Activated CD8-positive, alpha-beta memory T cell treated with anti-CD3 and anti-CD28 coated beads, Interleukin-2, amount 50 U/mL, for 48 hours (primary cell): Measurements from ENCODE around the gene CEP72.
A peak's percentile ranks its signal among the peaks of the same experiment; 100 is the strongest.
"Not testable (repeated sequence)": the region's sequence is repeated elsewhere in the genome, so short reads cannot be mapped to it uniquely, and the experiment has no call there.

Source experiments
- DNase-seq: peaks from one replicate; pipeline ENCODE4 v3.0.0-alpha.2; 2020

CEP72 gene

DNA sequence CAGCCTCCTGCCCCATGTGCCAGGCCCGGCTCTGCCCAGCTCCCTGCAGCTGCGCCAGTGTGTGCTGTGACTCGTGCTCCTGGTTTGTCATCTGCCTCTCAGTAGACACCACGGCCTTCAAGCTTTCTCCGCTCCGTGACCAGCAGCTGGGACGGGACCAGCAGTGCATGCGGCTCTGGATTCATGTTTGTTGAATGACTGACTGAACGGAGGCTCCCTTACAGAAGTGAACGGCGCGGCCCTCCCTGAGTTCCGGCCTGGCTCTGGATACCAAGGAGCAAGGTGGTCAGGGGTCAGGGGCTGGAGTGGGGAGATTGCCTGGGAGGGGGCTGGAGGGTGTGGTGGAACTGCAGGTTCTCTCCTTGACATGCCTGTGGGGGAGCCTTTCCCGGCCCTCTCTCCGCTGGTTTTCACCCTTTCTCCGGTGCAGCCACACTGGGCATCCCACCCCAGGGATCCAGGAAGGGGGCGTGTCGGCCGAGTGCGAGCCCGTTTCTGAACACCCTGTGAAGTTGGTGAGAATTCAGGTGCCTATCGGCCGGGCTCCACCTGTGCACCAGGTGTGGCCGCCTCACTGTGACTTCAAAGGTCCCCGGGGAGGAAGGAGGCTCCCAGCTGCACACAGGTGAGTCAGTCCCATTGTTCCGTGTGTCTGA, 11.1 kb upstream of the CEP72 start:
- DNase-seq = peak; percentile 30

GRCh38 chr5:601771-602465, 10.2 kb upstream of the CEP72 start:
- peak; percentile 35 for DNase-seq

DNA sequence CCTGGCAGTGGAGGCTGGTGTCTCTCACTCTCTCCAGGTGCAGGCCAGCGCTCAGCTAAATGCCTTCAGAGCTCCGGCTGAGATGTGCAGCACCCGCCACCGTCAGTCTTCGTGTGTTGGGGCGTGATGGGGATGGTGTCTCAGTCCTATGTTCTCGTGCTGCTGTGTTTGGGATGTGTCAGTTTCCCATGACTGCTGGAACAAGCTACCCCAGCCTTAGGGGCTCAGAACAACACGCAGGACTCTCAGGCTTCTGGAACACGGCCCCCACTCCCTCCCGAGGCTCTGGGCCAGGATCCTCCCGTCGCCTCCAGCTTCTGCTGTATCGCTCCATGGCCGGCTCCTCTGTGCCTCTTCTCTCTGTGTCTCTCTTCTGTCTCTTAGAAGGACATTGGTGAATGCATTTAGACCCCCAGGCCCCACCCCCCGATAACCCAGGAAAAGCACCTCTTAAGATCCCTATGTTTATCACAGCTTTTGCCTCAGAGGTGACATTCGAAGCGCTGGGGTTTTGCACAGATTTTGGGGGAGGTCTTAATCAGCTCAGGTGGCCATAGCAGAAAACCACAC, 9.6 kb upstream of the CEP72 start:
- peak; percentile 25 for DNase-seq

GRCh38 chr5:603081-603998, 8.8 kb upstream of the CEP72 start:
- DNase-seq = peak; percentile 46

DNA sequence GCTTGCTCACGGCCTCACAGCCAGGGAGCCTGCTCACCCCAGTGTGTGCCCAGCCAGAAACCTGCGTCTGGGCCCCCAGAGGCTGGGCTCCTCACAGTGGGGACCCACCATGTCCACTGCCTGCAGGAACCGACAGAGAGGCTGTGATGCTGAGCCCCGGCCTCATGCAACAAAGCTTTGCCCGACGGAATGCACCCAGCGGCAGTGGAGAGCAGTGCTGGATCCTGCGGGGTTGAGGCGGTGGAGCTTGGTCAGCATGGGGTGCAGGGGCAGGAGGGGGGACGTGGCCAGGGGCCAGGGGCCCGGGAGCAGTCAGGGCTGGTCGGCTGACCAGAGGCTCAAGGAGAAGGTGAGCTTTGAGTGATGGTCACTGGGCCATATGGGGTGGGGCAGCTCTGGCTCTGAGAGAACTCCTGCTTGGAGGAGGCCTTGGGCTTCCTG, 7.7 kb upstream of the CEP72 start:
- no peak for DNase-seq

DNA sequence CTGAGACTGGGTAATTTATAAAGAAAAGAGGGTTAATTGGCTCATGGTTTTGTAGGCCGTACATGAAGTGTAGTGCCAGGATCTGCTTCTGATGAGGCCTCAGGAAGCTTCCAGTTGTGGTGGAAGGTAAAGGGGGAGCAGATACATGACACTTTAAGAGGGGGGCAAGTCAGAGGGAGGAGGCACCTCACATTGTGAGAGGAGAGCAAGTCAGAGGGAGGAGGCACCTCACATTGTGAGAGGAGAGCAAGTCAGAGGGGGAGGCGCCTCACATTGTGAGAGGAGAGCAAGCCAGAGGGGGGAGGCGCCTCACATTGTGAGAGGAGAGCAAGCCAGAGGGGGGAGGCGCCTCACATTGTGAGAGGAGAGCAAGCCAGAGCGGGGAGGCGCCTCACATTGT, 7.0 kb upstream of the CEP72 start:
- not testable (repeated sequence) for DNase-seq

- DNase-seq = peak; percentile 45
Observed at GRCh38 chr5:606061-606460, 6.1 kb upstream of the CEP72 start.

GRCh38 chr5:606526-607399, 5.4 kb upstream of the CEP72 start:
- DNase-seq = peak; percentile 45

DNA sequence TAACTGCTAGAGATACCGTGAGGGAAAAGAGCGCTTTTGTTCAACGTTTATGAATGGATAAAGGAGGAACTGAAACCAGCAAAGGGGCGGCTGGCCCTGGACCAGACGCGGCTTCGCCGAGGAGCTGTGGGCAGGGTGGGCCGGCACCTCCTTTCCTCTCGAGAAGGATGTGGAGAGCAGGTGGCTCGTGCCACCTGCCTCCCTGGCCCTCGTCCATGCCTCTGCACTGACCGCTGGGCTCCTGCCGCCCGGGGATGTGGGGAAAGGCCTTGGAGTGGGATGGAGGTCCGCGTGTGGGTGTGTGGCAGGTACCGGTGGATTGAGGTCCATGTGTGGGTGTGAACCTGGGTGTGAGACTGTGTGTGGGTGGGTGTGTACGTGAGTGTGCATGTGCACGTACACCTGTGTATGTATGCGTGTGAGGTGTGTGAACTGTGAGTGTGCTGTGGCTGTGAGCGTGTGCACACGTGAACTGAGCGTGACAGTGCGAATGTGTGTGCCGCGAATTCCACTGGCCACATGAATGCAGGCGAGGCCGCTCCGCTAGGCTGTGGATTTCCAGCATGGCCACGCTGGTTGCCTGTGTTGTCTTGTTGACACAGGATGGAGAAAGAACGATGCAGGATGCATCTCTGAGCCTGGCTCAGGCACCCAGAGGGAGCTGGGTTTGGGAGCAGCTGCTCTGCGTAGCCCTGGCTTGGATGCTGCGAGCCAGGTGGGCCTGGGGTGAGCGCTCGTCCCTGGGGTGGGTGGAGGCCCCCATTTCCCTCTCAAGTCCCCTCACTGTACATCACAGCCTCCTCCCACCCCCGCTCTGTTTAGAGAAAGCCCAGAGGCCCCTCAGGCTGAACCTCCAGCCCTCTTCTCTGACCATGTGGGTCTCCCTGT, 4.4 kb upstream of the CEP72 start:
- DNase-seq = peak; percentile 43

- DNase-seq = no peak
Observed at GRCh38 chr5:608429-609370, 3.4 kb upstream of the CEP72 start.

DNA sequence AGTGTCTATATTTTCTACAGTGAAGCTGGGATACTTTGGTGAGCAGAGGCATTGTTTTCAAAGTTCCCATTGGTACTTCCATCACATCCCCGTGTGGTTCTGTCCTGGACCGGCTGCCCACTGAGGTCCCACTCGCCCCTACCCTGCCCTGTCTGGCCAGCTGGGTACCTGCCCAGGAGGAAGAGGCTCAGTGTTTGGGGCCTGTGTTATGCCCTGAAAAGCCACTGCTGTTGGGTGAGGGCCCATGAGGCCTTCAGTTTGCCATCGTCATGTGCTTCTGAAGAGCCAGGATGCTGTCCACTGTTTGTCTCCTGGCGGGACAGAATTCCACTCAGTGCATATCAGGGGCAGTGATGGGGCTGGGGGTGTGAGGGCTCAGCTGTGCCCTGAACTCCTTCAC, 2.6 kb upstream of the CEP72 start:
- DNase-seq = no peak

GRCh38 chr5:610011-610743, 2.0 kb upstream of the CEP72 start:
- peak; percentile 50 for DNase-seq

- DNase-seq = peak; percentile 46
Observed at GRCh38 chr5:610744-611730, 1.1 kb upstream of the CEP72 start.

DNA sequence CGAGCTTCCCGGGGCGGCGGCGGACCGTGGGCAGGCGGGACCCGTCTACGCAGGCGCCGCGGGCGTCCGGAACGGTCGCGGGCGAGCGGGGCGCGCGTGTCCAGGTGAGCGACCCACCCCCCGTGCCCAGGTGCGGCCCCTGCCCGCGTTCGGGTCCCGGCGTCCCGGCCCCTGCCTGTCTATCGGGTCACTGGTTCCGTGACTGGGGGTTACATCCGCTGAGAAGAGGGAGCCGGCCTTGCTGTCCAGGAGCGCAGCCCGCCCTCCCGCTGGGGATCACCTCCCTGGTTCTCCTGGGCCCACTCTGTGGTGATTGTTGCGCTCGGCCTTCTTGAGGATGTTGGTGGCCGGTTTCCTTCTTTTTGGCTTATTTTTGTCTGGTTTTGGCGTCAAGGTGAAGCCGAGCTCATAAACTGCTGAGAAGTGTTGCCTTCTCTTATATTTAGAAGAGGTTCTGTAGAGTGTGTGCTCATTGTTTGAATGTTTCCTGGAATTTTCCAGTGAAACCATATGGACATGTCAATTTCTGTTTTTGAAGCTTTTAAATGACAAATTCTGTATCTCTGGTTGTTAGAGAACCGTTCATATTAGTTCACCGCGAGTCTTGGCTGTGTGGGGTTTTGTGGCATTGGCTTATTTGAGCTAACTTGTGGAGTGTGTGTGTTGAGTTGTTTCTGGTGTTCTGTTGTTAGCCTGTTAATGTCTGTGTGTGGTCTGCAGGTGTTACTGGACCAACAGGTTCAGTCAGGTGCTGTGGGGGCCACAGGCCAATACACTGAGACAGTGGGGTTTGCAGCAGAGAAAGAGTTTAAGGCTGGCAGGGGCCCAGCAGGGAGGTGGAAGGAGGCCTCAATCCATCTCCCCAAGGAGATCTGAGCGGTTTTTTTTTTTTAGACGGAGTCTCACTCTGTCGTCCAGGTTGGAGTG, 621 bp downstream of the CEP72 start:
- DNase-seq = peak; percentile 45

- DNase-seq = no peak
Observed at GRCh38 chr5:616484-617039, 4.4 kb downstream of the CEP72 start.

DNA sequence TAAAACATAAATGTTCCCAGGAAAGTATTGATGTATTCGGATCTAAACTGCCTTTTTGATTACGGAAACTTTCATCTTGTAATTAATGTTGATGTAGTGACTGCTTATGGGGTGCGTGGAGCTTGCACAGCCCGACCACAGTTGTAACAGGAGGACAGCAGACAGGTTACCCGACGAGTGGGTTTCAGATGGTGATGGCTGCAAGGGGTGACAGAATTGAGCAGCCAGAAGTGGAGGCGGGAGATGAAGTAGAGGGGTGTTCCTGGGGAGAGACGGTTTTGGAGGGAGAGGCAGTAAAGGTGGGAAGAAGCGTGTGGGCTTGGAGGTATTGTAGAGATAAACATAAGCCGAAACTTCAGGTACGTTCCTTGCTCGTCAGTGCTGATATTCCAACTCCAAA, 5.8 kb downstream of the CEP72 start:
- no peak for DNase-seq
